GM21526 (cell line): ENCODE results near the gene LRRC2.

ENCODE experiments used
- ATAC-seq: cut with Tn5 transposase; IDR thresholded peaks from one replicate; pipeline ENCODE4 v1.9.1; 2021; ENCODE audit warnings: moderate library complexity; ENCODE audit not compliant: unreplicated experiment, low FRiP score

LRRC2 gene

DNA sequence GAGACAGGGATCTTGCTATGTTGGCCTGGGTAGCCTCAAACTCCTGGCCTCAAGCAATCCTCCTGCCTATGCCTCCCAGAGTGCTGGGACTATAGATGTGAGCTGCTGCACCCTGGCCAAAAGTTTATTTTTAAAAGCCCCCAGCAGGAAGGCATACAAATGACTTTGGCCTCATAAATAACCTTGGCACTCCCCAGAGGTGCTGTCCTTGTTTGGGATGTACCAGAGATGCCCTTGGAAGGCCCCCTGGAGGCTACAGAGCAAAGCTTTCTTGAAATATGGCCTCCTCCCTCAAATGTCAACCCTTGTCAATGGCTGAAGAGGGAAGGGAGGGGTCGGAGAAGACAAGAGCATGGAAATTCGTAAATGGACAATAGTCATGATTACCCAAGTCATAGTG, 82.3 kb downstream of the LRRC2 start:
- ATAC-seq: no peak

DNA sequence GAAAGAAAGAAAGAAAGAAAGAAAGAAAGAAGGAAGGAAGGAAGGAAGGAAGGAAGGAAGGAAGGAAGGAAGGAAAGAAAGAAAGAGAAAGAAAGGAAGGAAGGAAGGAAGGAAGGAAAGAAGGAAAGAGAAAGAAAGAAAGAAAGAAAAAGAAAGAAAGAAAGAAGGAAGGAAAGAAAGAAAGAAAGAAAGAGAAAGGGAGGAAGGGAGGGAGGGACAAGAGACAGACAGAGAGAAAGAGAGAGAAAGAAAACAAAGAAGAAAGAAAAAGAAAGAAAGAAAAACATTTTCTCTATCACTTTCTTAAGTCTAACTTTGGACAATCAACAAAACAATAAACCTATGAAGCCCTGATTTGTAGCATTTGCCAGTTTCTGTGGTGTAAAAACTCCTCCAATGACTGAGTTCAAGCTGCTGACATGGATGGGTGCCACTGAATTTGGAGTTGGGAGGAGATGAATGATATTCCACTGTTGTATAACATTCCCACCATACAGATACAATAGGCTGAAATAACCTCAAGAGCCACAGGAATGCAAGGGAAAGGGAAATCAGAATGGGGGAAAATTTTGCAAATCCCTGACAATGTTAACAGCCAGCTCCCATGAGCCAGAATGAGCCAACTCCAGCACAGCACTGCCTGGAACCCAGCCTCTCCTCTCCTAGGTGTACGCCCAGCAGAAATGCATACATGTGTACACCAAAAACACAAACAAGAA, 83.3 kb downstream of the LRRC2 start:
- ATAC-seq: no peak

DNA sequence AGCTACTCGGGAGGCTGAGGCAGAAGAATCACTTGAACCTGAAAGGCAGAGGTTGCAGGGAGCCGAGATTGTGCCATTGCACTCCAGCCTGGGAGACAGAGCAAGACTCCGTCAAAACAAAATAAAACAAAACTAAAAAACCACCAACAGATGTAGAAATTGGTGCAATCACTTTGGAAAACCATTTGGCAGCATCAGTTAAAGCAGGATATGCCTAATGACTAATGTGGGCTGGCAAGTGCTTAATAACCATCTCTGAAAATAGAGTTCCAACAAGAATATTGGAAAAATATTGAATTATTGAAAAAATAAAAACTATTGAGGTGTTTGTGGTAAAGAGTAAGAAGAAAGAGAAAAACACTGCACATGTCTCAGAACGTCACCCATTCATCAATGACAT, 84.5 kb downstream of the LRRC2 start:
- no peak for ATAC-seq

DNA sequence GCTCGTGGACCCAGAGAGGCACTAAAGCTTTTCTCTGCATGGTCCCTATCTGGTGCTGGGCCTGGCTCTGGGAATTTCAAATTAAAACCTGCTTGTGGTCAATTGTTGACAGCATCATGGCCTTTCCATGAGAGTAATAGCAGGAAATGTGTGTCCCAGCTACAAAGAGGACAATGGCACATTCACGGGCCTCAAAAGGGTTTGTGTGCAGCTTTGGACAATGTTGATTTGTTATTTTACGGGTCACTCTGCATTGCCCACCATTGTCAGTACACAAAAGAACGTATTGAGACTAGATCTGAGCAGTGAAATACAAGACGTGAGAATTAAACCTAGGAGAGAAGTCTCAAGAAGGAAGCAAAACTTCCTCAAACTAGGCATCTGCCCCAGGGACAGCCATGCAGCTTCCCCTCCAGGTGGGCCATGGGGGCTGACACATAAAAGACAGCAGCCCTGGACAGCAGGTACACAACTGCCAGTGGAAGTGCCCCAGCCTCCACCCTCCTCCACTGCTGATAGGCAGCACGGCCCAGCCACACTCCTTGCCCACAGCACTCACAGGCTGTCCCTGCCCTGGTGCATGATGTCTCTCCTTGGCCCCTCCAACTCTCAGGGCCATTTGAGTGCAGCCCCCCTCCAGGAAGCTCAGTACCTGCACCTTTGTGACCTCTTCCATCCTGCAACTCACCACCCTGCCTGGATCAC, 85.5 kb downstream of the LRRC2 start:
- no peak for ATAC-seq

DNA sequence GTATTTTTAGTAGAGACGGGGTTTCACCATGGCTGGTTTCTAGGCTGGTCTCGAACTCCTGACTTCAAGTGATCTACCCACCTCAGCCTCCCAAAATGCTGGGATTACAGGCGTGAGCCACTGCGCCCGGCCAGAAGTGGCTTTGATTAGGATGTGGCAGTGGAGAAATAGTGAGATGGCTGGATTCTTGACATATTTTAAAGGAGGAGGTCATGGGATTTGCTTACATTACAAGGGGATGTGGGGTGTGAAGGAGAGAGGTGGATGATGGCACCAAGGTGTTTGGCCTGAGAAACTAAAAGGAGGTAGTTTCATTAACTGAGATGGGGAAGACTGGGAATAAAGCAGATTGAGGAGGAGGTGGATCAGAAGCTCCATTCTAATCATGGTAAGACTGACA, 86.4 kb downstream of the LRRC2 start:
- ATAC-seq: no peak

DNA sequence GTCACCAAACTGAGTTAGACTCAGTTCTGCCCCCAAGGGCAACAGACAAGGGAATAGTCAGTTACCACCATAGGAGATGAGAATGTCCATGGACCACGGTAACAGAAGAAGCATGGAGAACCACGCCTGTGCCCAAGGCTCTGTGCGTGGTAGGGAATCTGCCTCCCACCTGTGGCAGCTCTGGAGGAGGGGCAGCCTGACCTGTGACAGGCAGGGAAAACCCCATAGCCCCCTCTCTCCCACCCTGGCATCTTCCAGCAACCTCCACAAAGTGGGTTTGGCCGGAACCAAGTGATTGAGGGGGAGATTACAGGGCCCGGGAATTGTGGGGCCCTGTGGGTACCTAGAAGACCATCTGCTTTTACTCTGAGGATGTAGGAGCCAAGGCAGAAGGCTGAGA, 87.1 kb downstream of the LRRC2 start:
- no peak for ATAC-seq

DNA sequence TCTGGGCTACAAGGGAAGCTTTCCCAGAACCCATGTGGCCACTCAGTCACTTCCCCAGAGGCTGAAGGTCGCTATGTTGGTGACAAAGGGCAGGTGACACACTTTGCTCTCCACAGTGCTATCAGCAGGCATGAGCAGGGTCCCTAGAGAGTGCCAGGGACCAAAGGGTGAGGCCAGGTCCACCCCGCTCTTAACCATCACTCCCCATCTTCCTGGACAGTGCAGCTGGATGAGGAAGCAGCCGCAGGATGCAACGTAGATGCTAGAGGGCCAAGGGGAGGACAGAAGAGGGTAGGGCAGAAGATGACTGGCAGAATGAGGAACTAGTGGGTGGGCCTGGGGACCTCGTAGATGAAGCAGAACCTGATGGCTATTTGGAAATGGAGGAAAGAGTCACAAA, 87.8 kb downstream of the LRRC2 start:
- ATAC-seq: no peak

DNA sequence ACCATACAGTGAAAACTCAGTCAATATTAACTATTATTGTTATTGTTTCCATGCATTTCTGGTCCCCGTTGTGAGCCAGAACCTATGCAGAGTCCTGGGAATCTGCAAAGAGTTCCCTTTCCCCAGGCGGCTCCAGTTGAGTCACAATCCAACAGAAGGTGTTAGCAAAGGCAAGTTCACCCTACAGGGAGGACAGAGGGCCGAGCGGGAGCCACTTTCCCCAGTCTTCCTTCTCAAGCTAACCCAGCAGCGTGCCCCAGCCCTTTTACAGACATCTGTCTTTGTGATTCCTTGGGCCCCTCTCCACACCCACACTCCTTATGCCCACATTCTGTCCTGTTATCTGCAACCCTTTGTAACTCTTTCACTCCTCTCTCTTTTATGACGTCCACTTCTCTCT, 88.3 kb downstream of the LRRC2 start:
- ATAC-seq: no peak

DNA sequence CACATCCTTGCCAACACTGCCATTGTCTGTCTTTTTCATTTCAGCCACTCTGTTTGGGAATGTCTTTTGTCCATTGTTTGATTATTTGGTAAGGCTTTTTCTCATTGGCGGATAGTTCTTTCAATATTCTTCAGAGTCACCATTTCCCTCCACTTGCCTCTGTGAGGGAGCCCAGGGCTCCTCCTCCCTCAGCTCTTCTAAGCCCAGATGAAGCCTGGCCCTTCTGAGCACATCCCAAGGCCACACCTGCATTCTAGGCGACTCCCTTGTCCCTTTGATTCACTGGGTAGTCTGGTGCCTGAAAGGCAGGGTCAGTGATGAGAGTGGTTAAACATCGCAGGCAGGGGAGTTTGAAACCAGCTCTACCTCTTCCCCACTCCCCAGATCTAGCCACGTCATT, 89.0 kb downstream of the LRRC2 start:
- no peak for ATAC-seq

DNA sequence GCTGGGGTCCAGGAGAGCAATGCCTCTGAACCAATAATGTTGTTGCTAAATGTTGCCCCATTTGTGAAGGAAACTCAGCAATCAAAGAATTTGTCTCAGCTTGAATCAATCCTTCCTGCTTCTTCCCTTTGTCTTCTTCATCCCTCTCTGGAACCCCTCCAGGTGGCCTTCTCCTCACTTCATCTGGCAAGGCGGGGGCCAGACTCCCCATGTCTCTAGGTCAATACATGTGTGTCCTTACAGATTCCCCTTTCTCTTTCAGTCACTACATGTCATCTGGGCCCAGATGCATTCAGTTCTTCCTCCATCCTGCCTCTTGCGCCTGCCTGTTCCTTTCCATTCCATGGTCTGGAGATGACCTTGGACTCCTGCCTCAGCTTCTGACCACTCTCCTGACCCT, 93.4 kb downstream of the LRRC2 start:
- ATAC-seq: no peak

DNA sequence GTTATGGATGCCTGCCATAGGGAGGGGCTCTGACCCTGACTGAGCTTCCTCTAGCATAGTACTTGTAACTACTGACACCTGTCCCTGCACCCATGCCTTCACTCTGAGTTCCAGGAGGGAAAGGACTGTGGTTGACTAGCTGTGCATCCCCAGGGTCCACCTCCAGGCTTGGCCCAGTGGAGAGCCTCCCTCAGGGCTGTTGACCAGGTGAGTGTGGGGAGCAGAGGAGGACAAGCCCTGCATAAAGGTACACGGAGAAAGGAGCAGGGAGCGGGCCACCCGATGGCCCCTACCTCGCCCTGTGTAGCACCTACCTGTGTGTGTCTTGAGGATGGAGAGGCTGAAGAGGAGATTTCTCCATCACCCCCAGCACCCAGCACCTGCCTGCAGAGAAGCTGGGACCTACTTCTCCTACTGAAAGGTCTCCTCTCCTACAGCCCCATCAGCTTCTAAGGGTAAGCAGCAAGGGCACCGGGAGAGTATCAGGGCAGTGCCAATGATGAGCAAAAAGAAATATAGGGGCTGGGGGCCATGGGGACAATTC, 94.7 kb downstream of the LRRC2 start:
- no peak for ATAC-seq

DNA sequence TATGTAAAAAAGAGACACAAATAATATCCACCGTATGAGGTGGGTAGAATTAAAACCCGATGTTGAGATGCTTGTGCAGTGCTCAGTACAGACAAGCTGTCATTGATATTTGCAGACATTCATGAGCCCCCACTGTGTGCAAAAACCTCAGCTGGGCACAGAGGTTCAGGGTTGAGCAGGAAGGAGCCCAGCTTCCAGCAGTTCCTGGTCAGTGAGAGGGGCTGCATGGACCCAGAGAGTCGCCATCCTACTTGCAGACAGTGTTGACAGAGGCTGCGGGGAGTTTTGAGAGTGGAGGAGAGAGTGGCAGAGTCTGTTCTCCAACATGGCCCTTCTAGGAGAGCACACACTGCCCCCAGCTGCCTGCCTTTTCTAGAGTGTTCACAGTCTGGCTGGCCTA, 95.3 kb downstream of the LRRC2 start:
- no peak for ATAC-seq

DNA sequence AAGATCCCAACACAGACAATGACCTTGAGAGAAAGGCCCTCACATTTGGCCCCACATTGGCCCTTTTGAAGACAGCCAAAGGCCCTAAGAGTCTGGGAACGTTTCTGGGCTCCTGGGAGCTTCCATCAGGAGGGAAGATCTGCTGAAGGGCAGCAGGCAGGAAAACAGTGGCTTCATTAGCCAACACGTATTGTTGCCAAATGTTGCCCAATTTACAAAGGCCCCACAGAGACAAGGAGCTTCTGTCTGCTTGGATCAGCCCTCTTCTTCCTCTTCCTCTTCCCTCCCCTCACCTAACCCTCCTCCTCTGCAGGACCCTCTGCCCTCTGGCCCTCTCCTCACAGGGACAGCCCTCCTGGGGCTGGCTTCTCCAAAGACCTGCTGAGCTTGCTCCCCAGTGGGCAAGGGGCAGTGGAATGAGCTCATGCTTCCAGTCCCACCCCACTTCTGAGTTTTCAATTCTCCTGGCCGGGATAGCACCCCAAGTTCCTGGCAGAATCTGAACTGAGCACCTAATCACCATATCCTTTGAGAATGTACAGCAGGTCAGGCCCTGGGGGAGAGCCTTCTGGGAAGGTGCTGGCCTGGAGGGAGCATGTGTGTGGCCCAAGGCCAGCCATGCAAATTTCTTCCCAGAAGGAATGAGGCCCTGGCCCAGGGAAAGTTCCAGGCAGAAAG, 96.3 kb downstream of the LRRC2 start:
- no peak for ATAC-seq

DNA sequence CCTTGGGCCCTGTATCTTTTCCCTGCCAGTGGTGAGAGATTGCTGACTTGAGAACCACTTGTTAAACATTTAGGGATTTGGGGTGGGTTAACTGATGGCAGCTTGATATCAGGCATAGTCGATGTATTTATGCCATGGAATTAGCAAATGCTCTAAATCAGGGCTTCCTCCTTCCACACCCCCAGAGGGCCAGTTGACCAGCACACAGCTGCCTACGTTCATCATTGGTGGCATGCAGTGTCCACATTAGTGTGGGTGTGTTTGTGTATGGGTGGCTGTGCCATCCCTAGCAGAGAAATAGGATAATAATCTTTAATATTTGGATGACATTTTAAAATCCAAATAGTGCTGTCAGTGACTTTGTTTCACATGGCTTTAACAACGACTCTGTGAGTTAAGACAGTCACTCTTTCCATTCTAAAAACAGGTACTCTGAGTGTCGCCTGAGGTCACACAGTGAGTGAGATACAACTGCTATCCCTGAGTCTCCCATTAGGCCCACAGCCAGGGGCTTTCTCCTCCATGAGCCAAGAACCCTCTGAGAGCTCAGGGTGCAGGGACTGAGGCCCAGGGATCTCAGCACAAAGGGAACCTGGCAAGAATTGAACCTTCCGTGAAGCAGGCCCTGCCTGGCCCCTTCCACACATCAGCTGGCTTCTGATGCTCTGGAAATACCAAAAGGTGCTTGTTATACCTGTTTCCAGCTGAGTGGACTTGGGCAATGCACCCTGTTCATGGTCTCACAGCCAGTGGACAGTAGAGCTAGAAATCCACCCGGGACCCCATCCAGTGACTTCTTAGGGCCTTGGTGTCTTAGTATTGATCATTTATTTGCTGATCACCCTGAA, 97.1 kb downstream of the LRRC2 start:
- no peak for ATAC-seq

DNA sequence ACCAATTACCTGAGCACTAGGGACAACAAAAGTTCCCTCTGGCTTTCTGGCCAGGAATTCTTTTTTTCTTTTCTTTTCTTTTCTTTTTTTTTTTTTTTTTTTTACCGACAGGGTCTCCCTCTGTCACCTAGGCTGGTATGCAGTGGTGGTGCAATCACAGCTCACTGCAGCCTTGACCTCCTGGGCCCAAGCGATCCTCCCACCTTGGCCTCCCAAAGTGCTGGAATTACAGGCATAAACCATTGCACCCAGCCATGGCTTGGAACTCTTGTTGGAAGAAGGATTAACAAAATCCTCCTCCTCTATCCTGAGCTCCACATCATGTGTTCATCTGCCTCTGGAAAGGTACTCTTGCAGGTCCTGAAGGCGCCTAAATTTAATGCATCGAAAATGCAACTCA, 98.5 kb downstream of the LRRC2 start:
- ATAC-seq: no peak

DNA sequence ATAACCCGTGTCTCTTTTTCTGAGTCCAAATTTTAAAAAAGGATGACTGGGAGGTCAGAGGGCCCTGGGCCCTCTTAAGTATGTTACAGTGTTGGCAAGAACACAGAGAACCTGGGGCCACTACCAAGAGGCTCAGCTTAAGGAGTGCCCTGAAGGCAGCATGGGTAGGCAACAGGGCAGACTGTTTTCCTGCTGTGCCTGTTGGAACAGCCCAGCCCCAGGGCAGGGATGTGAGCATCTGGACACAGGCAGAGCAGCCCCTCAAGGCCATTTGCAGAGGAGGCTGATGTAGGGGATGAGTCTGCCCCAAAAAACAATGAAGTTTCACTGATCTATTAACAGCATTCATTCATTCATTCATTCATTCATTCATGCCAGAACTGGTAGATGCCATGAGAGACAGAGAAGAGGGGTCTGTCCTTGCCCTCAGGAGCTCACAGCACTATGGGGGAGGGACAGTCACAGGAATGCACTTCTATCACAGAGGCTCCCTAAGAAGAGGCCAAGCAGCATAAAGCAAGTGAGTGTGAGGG, 99.2 kb downstream of the LRRC2 start:
- no peak for ATAC-seq

DNA sequence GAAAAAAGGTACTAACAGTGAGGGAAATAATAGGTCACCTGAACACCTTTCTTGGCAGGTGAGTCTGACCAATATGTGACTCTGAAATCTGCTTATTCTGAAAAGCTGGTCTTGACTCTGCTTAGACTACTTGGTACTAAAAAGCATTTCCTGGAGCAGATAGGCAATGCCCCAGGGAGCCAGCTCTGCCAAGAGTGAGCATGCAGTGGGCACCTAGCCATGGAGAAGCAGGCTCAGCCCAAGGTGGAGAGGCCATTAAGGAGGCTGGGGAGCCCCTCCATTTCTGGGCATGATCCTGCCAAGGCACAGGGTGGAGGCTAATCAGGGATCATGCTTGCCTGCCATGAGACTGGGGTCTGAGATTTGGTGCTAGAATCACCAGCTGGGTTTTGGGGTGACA, 99.8 kb downstream of the LRRC2 start:
- ATAC-seq: no peak
